Neural cell (in vitro differentiated cells): Measurements from ENCODE around the gene KRT73. TPM values are rescaled to one million over a fixed set of nuclear protein-coding genes. Genes with fewer than 3 reads are reported as not detected.

ENCODE experiments used
- H2AFZ ChIP-seq: fragments of 200-600, 300-800 bp; sonication (generic), shearing (Covaris generic); 2 replicates; pipeline ENCODE4 v1.6.0; 2014; ENCODE audit warnings: low read depth, mild to moderate bottlenecking, antibody characterized with exemption, low read length, moderate library complexity
- H3F3A ChIP-seq: fragments of 200-600 bp; shearing (Covaris generic); 2 replicates; pipeline ENCODE4 v1.6.1; 2016; ENCODE audit warnings: mild to moderate bottlenecking, moderate library complexity, mixed read lengths, antibody characterized with exemption, low read length; ENCODE audit not compliant: insufficient read depth, poor library complexity, severe bottlenecking
- H3K27ac ChIP-seq: fragments of 200-600, 300-800 bp; sonication (generic), shearing (Covaris generic); 2 replicates; pipeline ENCODE4 v1.5.1; 2014; ENCODE audit warnings: mild to moderate bottlenecking, low read length, moderate library complexity
- H3K27me3 ChIP-seq: fragments of 300-800, 200-600 bp; sonication (generic), shearing (Covaris generic); 2 replicates; pipeline ENCODE4 v1.6.0; 2014; ENCODE audit warnings: mild to moderate bottlenecking, low read depth, low read length, moderate library complexity; ENCODE audit not compliant: insufficient read depth
- H3K36me3 ChIP-seq: fragments of 300-800, 200-600 bp; sonication (generic), shearing (Covaris generic); 2 replicates; pipeline ENCODE4 v1.5.1; 2014; ENCODE audit warnings: mild to moderate bottlenecking, antibody characterized with exemption, low read length, moderate library complexity; ENCODE audit not compliant: insufficient read depth
- H3K4me2 ChIP-seq: fragments of 300-800, 200-600 bp; sonication (generic), shearing (Covaris generic); 2 replicates; pipeline ENCODE4 v1.6.0; 2014; ENCODE audit warnings: mild to moderate bottlenecking, low read length
- H3K4me3 ChIP-seq: fragments of 300-800, 200-600 bp; sonication (generic), shearing (Covaris generic); 2 replicates; pipeline ENCODE4 v1.5.1; 2014; ENCODE audit warnings: mild to moderate bottlenecking, low read length, moderate library complexity
- H3K79me2 ChIP-seq: fragments of 200-600 bp; shearing (Covaris generic); replicated peaks from 2 replicates; pipeline ENCODE4 v1.6.0; 2014; ENCODE audit warnings: mild to moderate bottlenecking, low read length, moderate library complexity; ENCODE audit not compliant: insufficient read depth
- H3K9ac ChIP-seq: fragments of 300-800, 200-600 bp; sonication (generic), shearing (Covaris generic); 2 replicates; pipeline ENCODE4 v1.6.1; 2016; ENCODE audit warnings: mild to moderate bottlenecking, low read length, mixed read lengths
- H3K9me2 ChIP-seq: fragments of 200-600 bp; shearing (Covaris generic); 2 replicates; pipeline ENCODE4 v1.6.1; 2016; ENCODE audit warnings: mild to moderate bottlenecking, low read length, mixed read lengths; ENCODE audit not compliant: insufficient read depth
- H3K9me3 ChIP-seq: fragments of 200-600, 300-800 bp; sonication (generic), shearing (Covaris generic); 2 replicates; pipeline ENCODE4 v1.6.1; 2016; ENCODE audit warnings: mild to moderate bottlenecking, mixed run types, low read length, moderate library complexity, mixed read lengths
- H4K20me1 ChIP-seq: fragments of 200-600 bp; shearing (Covaris generic); 2 replicates; pipeline ENCODE4 v1.6.1; 2016; ENCODE audit warnings: mild to moderate bottlenecking, mixed run types; ENCODE audit not compliant: insufficient read depth
- EP300 ChIP-seq: fragments of 450-650 bp; conservative IDR thresholded peaks from 2 replicates; pipeline ENCODE4 v1.6.1; 2014; ENCODE audit warnings: antibody characterized with exemption, mild to moderate bottlenecking, moderate library complexity; ENCODE audit not compliant: poor library complexity, severe bottlenecking
- EZH2 ChIP-seq: fragments of 200-600, 300-800 bp; shearing (Covaris generic), sonication (generic); IDR thresholded peaks from 2 replicates; pipeline ENCODE4 v1.6.1; 2014; ENCODE audit warnings: antibody characterized with exemption, low read length, borderline replicate concordance, mild to moderate bottlenecking; ENCODE audit not compliant: insufficient read depth, poor library complexity, severe bottlenecking
- MXI1 ChIP-seq: fragments of 450-650 bp; conservative IDR thresholded peaks from 2 replicates; pipeline ENCODE4 v1.6.1; 2014; ENCODE audit warnings: antibody characterized with exemption, mild to moderate bottlenecking; ENCODE audit not compliant: poor library complexity, severe bottlenecking
- POLR2AphosphoS5 ChIP-seq: IDR thresholded peaks from 2 replicates; pipeline ENCODE4 v1.6.1; 2012
- RAD21 ChIP-seq: fragments of 450-650 bp; conservative IDR thresholded peaks from 2 replicates; pipeline ENCODE4 v1.6.1; 2014; ENCODE audit warnings: antibody characterized with exemption, mild to moderate bottlenecking, moderate library complexity
- REST ChIP-seq: IDR thresholded peaks from 2 replicates; pipeline ENCODE4 v1.6.1; 2012; ENCODE audit warnings: borderline replicate concordance
- SMC3 ChIP-seq: fragments of 450-650 bp; conservative IDR thresholded peaks from 2 replicates; pipeline ENCODE4 v1.6.1; 2014; ENCODE audit warnings: antibody characterized with exemption, mild to moderate bottlenecking, moderate library complexity; ENCODE audit not compliant: poor library complexity
- TAF1 ChIP-seq: IDR thresholded peaks from 2 replicates; pipeline ENCODE4 v1.6.1; 2012; ENCODE audit warnings: low read depth
- polyA plus RNA-seq: library from polyadenylated mRNA; depleted of rRNA; stranded (reverse); fragments of >200 nt; gene quantifications from 2 replicates; pipeline ENCODE4 v1.2.3, GENCODE V29; 2014
- TF ChIP-seq, protein P1 (sequence below): fragments of 450-650 bp; IDR thresholded peaks from 2 replicates; pipeline ENCODE4 v1.5.1; 2014; ENCODE audit warnings: antibody characterized with exemption, mild to moderate bottlenecking, moderate library complexity; ENCODE audit not compliant: poor library complexity, severe bottlenecking

The KRT73 gene
- polyA plus RNA-seq, 1 donor from 2014 or later = not detected

DNA sequence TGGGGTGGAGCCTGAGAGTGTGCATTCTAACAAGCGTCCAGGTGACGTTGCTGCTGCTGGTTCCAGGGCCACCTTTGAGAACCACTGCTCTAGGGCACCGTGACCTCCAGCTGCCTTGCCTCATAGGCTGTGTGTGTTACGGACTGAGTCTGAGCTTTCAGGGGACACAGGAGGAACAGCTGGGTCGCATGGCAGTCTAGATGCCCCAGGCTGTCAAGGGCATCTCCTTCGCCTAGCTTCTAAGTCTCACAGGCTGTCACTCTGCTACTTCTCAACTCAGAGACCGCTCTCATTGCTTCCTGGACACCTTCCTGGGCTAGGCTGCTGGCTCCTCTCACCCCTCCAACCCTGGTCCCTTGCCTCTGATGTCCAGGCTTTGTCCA lies 965 bp downstream of the KRT73 start:
- no peaks in the 10 kb centered on the region for H3K9me2 ChIP-seq
- no peak overlapping the region for H3K9ac ChIP-seq
- H2AFZ ChIP-seq = no peak overlapping the region

DNA sequence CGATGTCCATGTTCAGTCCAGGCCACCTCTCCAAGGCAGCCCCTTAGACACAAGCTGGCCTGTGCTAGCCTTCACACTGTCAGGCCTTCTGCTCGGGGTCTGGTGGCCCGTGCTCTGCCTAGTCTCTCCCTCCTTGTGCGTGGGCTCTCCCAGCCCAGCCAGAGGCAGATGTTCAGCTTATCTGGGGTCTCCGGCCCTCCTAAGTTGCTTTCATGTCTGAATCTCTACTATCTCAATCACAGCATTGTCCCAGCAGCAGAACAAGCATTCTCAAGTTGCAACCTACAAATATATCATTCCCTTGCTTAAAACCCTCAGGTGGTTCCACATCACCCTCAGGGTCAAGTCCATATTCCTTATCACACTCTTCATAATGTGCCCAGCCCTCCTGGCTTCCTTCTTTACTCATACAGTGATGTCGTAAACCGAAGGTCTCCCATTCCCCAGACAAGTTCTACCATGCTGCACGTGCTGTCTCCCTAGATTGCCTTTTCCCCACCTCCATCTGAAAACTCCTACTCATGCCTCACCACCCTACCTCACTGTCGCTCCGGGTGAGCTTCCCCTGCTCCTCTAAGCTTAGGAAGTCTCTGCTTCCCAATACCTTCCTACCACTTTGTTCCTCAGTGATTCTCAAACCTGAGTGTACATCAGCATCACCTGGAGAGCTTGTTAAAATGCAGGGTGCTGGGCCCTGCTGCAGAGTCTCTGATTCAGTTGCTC lies 1.5 kb downstream of the KRT73 start:
- Histone ChIP-seq H3K9me2 (no peaks in the 10 kb centered on the region), H3K9me3 (no peaks in the 10 kb centered on the region), H4K20me1 (no peaks in the 10 kb centered on the region), H3F3A (no peaks in the 10 kb centered on the region), H3K4me3 (no peak overlapping the region), H3K36me3 (no peaks in the 10 kb centered on the region), H3K27ac (no peak overlapping the region), H2AFZ (no peak overlapping the region), H3K4me2 (no peak overlapping the region), H3K79me2 (no peaks in the 10 kb centered on the region), H3K27me3 (no peaks in the 10 kb centered on the region), H3K9ac (no peak overlapping the region)
- TF ChIP-seq RAD21 = no peak
- no peak for TF ChIP-seq MXI1
- TF ChIP-seq SMC3 = no peak
- TF ChIP-seq EZH2 = no peak
- no peak for TF ChIP-seq EP300

More for the DNA sequence above, 965 bp downstream of the KRT73 start:
- no peak overlapping the region for H3K4me2 ChIP-seq
- no peaks in the 10 kb centered on the region for H3F3A ChIP-seq
- H3K79me2 ChIP-seq = no peaks in the 10 kb centered on the region
- TF ChIP-seq, protein P1, sequence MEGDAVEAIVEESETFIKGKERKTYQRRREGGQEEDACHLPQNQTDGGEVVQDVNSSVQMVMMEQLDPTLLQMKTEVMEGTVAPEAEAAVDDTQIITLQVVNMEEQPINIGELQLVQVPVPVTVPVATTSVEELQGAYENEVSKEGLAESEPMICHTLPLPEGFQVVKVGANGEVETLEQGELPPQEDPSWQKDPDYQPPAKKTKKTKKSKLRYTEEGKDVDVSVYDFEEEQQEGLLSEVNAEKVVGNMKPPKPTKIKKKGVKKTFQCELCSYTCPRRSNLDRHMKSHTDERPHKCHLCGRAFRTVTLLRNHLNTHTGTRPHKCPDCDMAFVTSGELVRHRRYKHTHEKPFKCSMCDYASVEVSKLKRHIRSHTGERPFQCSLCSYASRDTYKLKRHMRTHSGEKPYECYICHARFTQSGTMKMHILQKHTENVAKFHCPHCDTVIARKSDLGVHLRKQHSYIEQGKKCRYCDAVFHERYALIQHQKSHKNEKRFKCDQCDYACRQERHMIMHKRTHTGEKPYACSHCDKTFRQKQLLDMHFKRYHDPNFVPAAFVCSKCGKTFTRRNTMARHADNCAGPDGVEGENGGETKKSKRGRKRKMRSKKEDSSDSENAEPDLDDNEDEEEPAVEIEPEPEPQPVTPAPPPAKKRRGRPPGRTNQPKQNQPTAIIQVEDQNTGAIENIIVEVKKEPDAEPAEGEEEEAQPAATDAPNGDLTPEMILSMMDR = no peak
- TF ChIP-seq RAD21 = no peak
- no peak for TF ChIP-seq EP300
- TF ChIP-seq EZH2 = no peak
- no peak for TF ChIP-seq REST
- TF ChIP-seq TAF1 = no peak
- TF ChIP-seq MXI1 = no peak
- no peak for TF ChIP-seq POLR2AphosphoS5
- no peak for TF ChIP-seq SMC3
- H4K20me1 ChIP-seq = no peaks in the 10 kb centered on the region
- H3K9me3 ChIP-seq = no peaks in the 10 kb centered on the region
- no peaks in the 10 kb centered on the region for H3K36me3 ChIP-seq
- H3K4me3 ChIP-seq = no peak overlapping the region
- no peaks in the 10 kb centered on the region for H3K27me3 ChIP-seq
- no peak overlapping the region for H3K27ac ChIP-seq
